RWPE2 (cell line): ENCODE results near the gene ACAT2.
"Not testable (repeated sequence)": the region's sequence is repeated elsewhere in the genome, so short reads cannot be mapped to it uniquely, and the experiment has no call there.

ENCODE experiments used
- ATAC-seq: fragments of 200-7000 bp; cut with Tn5 transposase; 3 replicates; pipeline ENCODE4 v1.9.1; 2021; ENCODE audit warnings: low read depth
- DNase-seq: peaks from one replicate; pipeline ENCODE4 v3.0.0-alpha.2; 2020; ENCODE audit warnings: low spot score
- H3K27ac ChIP-seq: fragments of 450-650 bp; 2 replicates; pipeline ENCODE4 v1.5.1; 2017; ENCODE audit warnings: mild to moderate bottlenecking; ENCODE audit not compliant: poor library complexity, severe bottlenecking
- H3K27me3 ChIP-seq: fragments of 250-450 bp; sonication (Bioruptor Pico); 2 replicates; pipeline ENCODE4 v1.5.1; 2021; ENCODE audit warnings: mild to moderate bottlenecking, moderate library complexity; ENCODE audit not compliant: insufficient read depth, poor library complexity, severe bottlenecking
- H3K36me3 ChIP-seq: fragments of 250-450 bp; sonication (Bioruptor Pico); 2 replicates; pipeline ENCODE4 v1.5.1; 2020; ENCODE audit warnings: low read depth, mild to moderate bottlenecking, moderate library complexity
- H3K4me1 ChIP-seq: fragments of 250-450 bp; sonication (Bioruptor Pico); 2 replicates; pipeline ENCODE4 v1.5.1; 2021; ENCODE audit warnings: mild to moderate bottlenecking, moderate library complexity; ENCODE audit not compliant: insufficient read depth, poor library complexity, severe bottlenecking
- H3K4me3 ChIP-seq: fragments of 250-450 bp; sonication (Bioruptor Pico); 2 replicates; pipeline ENCODE4 v1.5.1; 2021; ENCODE audit warnings: mild to moderate bottlenecking, moderate library complexity; ENCODE audit not compliant: severe bottlenecking
- H3K9me3 ChIP-seq: fragments of 250-450 bp; sonication (Bioruptor Pico); 2 replicates; pipeline ENCODE4 v1.5.1; 2021; ENCODE audit warnings: mild to moderate bottlenecking, moderate library complexity; ENCODE audit not compliant: severe bottlenecking
- TF ChIP-seq, protein P1 (sequence below): fragments of 450-650 bp; IDR thresholded peaks from one replicate; pipeline ENCODE4 v1.5.1; 2017; ENCODE audit warnings: mild to moderate bottlenecking, moderate library complexity; ENCODE audit not compliant: poor library complexity, severe bottlenecking

Gene ACAT2

DNA sequence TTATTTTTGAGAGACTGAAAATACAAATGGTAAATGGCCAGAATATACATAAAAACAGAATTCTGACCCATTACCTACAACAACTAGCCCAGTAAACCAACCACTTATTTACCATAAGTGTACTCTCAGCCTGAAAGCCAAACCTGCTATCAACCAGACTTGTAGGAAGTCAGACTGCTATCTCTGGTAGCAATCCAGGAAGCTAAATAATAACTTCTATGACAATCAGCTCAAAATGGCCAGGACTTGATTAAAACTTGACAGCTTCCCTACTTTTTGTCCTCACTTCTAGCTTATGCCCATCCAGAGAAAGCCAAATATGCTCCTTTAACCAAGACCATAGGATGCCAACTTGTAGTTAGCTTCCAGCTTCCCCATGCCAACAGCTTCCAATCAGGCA is 39.2 kb upstream of the ACAT2 start:
- DNase-seq (no peak), ATAC-seq (no peak)
- H3K27me3 ChIP-seq: no peaks in the 10 kb centered on the region
- H3K4me3 ChIP-seq: no peak overlapping the region
- peaks cover 6% of the 10 kb centered on the region for H3K4me1 ChIP-seq
- no peak overlapping the region for H3K27ac ChIP-seq
- TF ChIP-seq, protein P1, sequence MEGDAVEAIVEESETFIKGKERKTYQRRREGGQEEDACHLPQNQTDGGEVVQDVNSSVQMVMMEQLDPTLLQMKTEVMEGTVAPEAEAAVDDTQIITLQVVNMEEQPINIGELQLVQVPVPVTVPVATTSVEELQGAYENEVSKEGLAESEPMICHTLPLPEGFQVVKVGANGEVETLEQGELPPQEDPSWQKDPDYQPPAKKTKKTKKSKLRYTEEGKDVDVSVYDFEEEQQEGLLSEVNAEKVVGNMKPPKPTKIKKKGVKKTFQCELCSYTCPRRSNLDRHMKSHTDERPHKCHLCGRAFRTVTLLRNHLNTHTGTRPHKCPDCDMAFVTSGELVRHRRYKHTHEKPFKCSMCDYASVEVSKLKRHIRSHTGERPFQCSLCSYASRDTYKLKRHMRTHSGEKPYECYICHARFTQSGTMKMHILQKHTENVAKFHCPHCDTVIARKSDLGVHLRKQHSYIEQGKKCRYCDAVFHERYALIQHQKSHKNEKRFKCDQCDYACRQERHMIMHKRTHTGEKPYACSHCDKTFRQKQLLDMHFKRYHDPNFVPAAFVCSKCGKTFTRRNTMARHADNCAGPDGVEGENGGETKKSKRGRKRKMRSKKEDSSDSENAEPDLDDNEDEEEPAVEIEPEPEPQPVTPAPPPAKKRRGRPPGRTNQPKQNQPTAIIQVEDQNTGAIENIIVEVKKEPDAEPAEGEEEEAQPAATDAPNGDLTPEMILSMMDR: no peak
- peaks cover 15% of the 10 kb centered on the region for H3K36me3 ChIP-seq
- no peaks in the 10 kb centered on the region for H3K9me3 ChIP-seq

DNA sequence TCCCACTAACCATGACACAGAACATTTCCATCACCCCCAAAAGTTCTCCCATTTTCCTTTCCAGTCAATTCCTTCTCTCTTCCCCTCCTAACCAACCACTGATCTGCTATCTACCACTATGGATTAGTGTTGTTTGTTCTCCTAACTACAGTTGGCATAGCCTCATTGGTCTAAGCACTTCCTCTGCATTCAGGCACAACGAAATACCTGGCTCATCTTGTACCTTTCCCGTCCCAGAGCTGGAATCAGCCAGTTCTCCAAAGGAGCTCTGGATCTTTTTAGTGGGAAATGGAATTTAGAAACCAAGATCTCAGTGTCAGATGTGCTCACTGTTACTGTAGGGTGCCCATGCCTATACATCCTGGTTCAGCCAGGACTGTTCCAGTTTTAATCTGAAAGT is 38.6 kb upstream of the ACAT2 start:
- H3K4me1 ChIP-seq: peaks cover 6% of the 10 kb centered on the region
- TF ChIP-seq, protein P1: no peak
- ATAC-seq: no peak

DNA sequence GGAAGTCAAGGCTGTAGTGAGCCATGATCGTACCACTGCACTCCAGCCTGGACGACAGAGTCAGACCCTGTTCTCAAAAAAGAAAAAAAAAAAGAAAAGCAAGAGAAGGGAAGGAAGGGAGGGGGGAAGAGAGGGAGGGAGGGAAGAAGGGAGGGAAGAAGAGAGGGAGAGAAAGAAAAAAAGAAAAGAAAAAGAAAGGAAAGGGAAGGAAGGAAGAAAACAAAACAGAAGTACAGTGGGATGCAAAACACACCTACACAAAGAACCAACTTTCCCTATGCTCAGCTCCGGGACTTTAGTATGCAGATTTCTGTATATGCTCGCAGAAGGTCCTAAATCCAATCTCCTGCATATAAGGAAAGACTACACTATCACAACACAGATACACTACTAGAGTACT is 37.1 kb upstream of the ACAT2 start:
- no peak for DNase-seq
- ATAC-seq: no peak
- H3K27ac ChIP-seq: no peak overlapping the region
- TF ChIP-seq, protein P1: no peak
- peaks cover 15% of the 10 kb centered on the region for H3K4me1 ChIP-seq
- H3K27me3 ChIP-seq: no peaks in the 10 kb centered on the region
- no peak overlapping the region for H3K4me3 ChIP-seq
- peaks cover 34% of the 10 kb centered on the region for H3K36me3 ChIP-seq
- no peaks in the 10 kb centered on the region for H3K9me3 ChIP-seq

More for the DNA sequence above, 38.6 kb upstream of the ACAT2 start:
- no peak for DNase-seq
- Histone ChIP-seq H3K9me3 (no peaks in the 10 kb centered on the region), H3K27ac (no peak overlapping the region), H3K36me3 (peaks cover 19% of the 10 kb centered on the region), H3K27me3 (no peaks in the 10 kb centered on the region), H3K4me3 (no peak overlapping the region)

DNA sequence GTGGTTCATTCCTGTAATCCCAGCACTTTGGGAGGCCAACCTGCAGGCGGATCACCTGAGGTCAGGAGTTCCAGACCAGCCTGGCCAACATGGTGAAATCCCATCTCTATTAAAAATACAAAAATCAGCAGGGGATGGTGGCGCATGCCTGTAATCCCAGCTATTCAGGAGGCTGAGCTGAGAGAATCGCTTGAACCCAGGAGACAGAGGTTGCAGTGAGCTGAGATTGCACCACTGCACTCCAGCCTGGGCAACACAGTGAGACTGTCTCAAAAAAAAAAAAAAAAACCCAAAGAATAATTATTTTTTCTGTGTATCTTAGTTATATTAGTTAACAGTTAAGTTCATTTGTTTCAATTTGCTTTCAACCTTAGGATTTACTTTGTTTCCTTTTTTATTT is 36.6 kb upstream of the ACAT2 start:
- not testable (repeated sequence) for ATAC-seq, H3K27me3 ChIP-seq, H3K4me3 ChIP-seq, H3K27ac ChIP-seq, H3K9me3 ChIP-seq, DNase-seq
- peaks cover 15% of the 10 kb centered on the region for H3K4me1 ChIP-seq
- H3K36me3 ChIP-seq: peaks cover 38% of the 10 kb centered on the region

DNA sequence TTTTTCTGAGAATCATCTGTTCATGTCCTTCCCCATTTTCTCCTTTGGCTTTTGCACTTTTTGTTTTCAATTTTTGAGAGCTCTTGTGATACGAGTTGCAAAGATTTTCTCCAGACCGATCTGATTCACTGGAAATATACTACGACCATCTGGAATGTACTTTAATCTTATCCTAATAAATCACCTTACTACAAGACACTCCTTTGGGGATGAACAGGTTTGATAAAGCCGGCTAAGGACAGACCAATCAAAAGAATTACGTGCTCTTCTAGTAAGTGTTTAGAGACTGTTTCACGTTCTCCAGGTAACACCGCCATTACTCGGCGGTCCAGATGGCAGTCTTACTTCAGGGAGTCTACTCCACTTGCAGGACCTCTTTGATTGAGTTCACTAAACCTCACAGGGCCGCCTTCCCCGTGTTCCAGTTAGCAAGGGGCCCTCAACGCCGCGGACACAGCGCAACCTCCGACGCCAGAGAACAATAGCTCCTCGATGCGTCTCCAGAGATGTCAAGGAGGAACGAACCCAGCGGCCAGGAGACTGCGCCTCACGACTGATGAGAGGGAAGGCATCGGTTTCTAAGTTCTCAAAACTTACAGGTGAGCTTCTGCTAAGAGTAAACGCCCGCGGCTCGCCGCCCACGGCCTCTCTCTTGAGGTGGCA is 35.5 kb upstream of the ACAT2 start:
- TF ChIP-seq, protein P1: no peak
- H3K27me3 ChIP-seq: no peaks in the 10 kb centered on the region
- DNase-seq (no peak), ATAC-seq (peak; percentile 32)
- H3K27ac ChIP-seq: peak overlapping the region; percentile 79
- H3K4me3 ChIP-seq: peak overlapping the region; percentile 97
- H3K4me1 ChIP-seq: peaks cover 15% of the 10 kb centered on the region
- peaks cover 45% of the 10 kb centered on the region for H3K36me3 ChIP-seq
- no peaks in the 10 kb centered on the region for H3K9me3 ChIP-seq
